Measurements from ENCODE around the gene TMEM40.

The TMEM40 gene

GRCh38 chr3:12764171-12764776 is 5.2 kb upstream of the TMEM40 start:
- Histone ChIP-seq H3K36me3 (no peaks in the 10 kb centered on the region), H3K4me3 (ENCODE audit: low read depth, low read length) (no peak overlapping the region), H3K9me3 (no peaks in the 10 kb centered on the region), H3K27me3 (no peaks in the 10 kb centered on the region), H3K4me1 (no peaks in the 10 kb centered on the region)
- DNase-seq, result no peak
- no peak for TF ChIP-seq CTCF (IDR thresholded peaks at IDR 0.05; ENCODE audit: low read depth, low read length)

- no peaks in the 10 kb centered on the region for H3K4me1 ChIP-seq
- no peak overlapping the region for H3K4me3 ChIP-seq (ENCODE audit: low read depth, low read length)
- no peak for DNase-seq
- no peaks in the 10 kb centered on the region for H3K9me3 ChIP-seq
- TF ChIP-seq CTCF (IDR thresholded peaks at IDR 0.05; ENCODE audit: low read depth, low read length), result no peak
- no peaks in the 10 kb centered on the region for H3K36me3 ChIP-seq
- H3K27me3 ChIP-seq, result no peaks in the 10 kb centered on the region
Measured at GRCh38 chr3:12759693-12760565, 870 bp upstream of the TMEM40 start.

- Histone ChIP-seq H3K4me1 (no peaks in the 10 kb centered on the region), H3K36me3 (no peaks in the 10 kb centered on the region), H3K27me3 (no peaks in the 10 kb centered on the region), H3K9me3 (no peaks in the 10 kb centered on the region), H3K4me3 (ENCODE audit: low read depth, low read length) (no peak overlapping the region)
- DNase-seq, result no peak
- no peak for TF ChIP-seq CTCF (IDR thresholded peaks at IDR 0.05; ENCODE audit: low read depth, low read length)
Measured at GRCh38 chr3:12758025-12758781, 856 bp downstream of the TMEM40 start.

GRCh38 chr3:12756635-12757034 is 2.4 kb downstream of the TMEM40 start:
- Histone ChIP-seq H3K9me3 (no peaks in the 10 kb centered on the region), H3K36me3 (no peaks in the 10 kb centered on the region), H3K4me3 (ENCODE audit: low read depth, low read length) (no peak overlapping the region), H3K4me1 (no peaks in the 10 kb centered on the region), H3K27me3 (no peaks in the 10 kb centered on the region)
- no peak for TF ChIP-seq CTCF (IDR thresholded peaks at IDR 0.05; ENCODE audit: low read depth, low read length)
- no peak for DNase-seq

- no peaks in the 10 kb centered on the region for H3K4me1 ChIP-seq
Measured at GRCh38 chr3:12756175-12756574, 2.9 kb downstream of the TMEM40 start.

More at GRCh38 chr3:12756175-12756574, 2.9 kb downstream of the TMEM40 start:
- no peak for DNase-seq
- no peaks in the 10 kb centered on the region for H3K9me3 ChIP-seq
- no peak overlapping the region for H3K4me3 ChIP-seq (ENCODE audit: low read depth, low read length)
- no peaks in the 10 kb centered on the region for H3K27me3 ChIP-seq
- no peaks in the 10 kb centered on the region for H3K36me3 ChIP-seq
- no peak for TF ChIP-seq CTCF (IDR thresholded peaks at IDR 0.05; ENCODE audit: low read depth, low read length)
